Left lobe of liver (tissue), 2 donors: ENCODE measurements around the gene STUM. TPM values are rescaled to one million over a fixed set of nuclear protein-coding genes. Genes with fewer than 3 reads are reported as not detected.
"Not testable (repeated sequence)": the region's sequence is repeated elsewhere in the genome, so short reads cannot be mapped to it uniquely, and the experiment has no call there.

Experiments used
- ATAC-seq: fragments of 200-7000 bp; cut with Tn5 transposase; one replicate; pipeline ENCODE4 v1.9.1; 2020; ENCODE audit warnings: mild to moderate bottlenecking, moderate library complexity
- DNase-seq: peaks from one replicate; pipeline ENCODE4 v3.0.0-alpha.2; 2020; ENCODE audit warnings: low spot score
- total RNA-seq: library from RNA; stranded (reverse); gene quantifications from one replicate; pipeline ENCODE4 v1.2.1, GENCODE V29; 2021
- donor health status: DM: no; HTN: no; CAD: no; lungs with moderate emphysema.
- donor health status: DM: no; HTN: yes; CAD: no.

STUM gene
- total RNA-seq, 1 donor from 2014 or later: 0.03 TPM

GRCh38 chr1:226635456-226635941, 86.9 kb downstream of the STUM start:
- DNase-seq (no peak), ATAC-seq (no peak)

- no peak for DNase-seq
- no peak for ATAC-seq
Measured at GRCh38 chr1:226636847-226637096, 88.2 kb downstream of the STUM start.

GRCh38 chr1:226637147-226637935, 88.8 kb downstream of the STUM start:
- DNase-seq: no peak
- peak; percentile 70 for ATAC-seq

DNA sequence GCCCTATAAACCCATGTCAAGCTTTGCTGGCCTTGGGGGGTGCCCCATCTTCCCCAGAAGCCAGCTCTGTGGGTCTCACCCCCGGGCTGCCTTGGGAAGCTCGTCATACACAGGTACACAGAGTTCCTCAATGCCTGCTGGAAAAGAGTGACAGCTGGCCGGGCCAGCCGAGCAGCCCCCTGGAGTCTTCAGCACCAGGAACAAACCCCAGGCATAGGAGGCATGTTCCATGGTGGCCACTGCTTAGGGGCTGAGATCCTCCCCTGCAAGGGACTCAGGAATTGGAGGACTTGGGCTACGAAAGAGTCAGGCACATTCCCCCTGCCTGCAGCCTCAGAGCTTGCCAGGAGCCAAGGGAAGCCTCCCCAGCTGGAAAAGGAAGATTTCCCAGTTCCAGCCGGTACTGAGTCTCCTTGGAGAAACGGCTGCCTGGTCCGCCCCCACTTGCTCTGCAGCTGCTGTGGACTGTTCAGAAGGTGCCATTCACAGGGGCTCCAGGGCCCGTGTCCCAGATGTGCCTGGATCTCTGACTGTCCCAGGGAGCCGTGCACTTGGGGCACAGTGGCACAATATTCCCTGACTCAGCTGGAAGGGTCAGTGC, 89.5 kb downstream of the STUM start:
- no peak for ATAC-seq

DNA sequence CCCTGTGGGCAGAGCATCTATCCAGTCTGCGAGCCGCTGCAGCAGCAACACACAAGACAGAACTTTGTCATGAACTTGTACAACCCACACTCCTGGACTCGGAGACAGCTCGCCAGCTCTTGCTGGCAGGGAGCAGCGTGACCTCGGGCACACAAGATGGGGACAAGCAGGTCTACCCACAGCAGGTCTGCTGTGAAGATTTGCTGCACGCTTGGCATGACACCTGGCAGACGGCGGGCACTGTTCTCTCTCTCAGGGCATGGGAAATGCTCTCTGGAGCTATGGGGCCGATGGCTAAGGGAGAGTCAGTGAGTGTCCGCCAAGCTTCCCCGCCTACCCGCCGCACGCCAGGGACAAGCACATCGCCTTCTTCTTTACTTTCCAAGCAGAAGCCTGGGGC, 90.0 kb downstream of the STUM start:
- DNase-seq: no peak
- no peak for ATAC-seq

More for the DNA sequence above, 89.5 kb downstream of the STUM start:
- no peak for DNase-seq

DNA sequence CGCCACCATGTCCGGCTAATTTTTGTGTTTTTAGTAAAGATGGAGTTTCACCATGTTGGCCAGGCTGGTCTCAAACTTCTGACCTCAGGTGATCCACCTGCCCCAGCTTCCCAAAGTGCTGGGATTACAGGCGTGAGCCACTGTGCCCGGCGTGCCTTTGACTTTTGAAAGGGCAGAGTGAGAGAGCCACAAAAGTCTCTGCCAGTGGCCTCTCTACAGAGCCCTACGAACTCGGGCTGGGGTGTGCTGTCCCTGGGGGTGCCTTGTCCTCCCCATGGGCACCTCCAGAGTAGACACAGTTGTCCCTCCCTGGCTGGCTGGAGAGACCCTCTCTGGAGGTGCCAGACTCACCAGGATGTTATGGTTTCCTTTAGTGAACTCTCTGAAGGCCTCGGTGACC, 90.6 kb downstream of the STUM start:
- DNase-seq, ATAC-seq: not testable (repeated sequence)

DNA sequence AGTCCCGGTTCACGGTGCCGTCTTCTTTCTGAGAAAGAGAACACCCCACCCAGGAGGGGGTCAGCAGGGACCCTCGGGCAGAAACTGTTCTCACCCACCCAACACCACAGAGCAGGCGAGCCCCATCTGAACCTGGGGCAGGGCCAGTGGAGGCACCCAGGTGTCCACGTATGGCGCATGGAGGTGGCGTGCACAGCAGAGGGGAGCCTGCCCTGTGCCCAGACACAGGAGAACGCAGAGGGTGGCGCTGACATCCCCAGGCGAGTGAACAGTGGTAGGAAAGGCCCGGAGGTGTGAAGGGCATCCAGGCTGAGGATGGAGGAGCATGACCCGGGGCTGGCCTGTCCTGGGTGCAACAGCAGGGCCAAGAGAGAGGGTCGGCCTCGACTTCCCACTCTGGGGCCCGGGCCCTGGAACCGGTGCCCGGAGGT, 91.1 kb downstream of the STUM start:
- ATAC-seq (no peak), DNase-seq (no peak)

GRCh38 chr1:226640321-226641136, 92.0 kb downstream of the STUM start:
- DNase-seq (no peak), ATAC-seq (no peak)

GRCh38 chr1:226641671-226642231, 93.2 kb downstream of the STUM start:
- DNase-seq (no peak), ATAC-seq (no peak)

GRCh38 chr1:226642421-226642820, 93.9 kb downstream of the STUM start:
- ATAC-seq (no peak), DNase-seq (no peak)

GRCh38 chr1:226643177-226643576, 94.6 kb downstream of the STUM start:
- peak; percentile 37 for ATAC-seq
- no peak for DNase-seq

DNA sequence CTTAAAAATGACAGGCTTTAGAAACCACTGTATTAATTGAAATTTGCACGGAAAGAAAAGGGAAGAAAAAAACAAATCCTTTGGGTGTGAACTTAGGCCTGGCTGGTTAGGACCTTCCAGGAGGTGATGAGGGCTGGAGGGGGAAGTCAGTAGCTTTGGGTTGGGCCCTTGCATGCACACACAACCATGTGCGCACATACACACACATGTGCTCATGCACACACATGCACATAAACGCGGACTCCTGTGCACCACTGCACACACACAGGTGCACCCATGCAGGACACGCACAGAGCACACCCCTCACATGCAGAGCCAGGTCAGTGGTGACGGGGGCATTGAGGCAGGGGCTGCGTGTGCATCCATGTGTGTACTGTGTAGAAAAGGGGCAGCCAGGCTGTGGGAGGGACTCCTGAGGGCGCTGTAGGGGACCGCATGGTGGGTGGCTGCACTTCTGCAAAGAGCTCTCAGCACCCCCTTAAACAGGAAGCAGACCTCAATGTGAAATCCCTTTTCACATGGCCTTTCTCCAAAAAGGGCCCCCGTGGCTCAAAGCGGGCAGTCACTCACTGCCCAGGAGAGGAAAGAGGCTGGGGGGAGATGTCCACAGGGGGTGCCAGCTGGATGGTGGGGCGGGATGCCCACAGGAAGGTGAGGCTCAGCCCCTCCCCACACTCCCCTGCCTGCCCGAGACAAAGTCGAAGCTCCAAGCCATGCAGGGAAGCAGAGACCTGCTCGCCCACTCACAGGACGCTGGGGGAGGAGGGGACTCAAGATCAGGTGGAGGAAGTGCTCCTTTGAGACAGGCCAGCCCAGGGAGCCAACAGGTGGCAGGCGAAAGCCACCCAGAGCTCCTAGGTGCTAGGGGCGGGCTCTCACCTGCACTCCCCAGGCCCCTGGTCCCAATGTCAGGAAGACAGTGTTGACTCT, 95.3 kb downstream of the STUM start:
- DNase-seq (no peak), ATAC-seq (no peak)

DNA sequence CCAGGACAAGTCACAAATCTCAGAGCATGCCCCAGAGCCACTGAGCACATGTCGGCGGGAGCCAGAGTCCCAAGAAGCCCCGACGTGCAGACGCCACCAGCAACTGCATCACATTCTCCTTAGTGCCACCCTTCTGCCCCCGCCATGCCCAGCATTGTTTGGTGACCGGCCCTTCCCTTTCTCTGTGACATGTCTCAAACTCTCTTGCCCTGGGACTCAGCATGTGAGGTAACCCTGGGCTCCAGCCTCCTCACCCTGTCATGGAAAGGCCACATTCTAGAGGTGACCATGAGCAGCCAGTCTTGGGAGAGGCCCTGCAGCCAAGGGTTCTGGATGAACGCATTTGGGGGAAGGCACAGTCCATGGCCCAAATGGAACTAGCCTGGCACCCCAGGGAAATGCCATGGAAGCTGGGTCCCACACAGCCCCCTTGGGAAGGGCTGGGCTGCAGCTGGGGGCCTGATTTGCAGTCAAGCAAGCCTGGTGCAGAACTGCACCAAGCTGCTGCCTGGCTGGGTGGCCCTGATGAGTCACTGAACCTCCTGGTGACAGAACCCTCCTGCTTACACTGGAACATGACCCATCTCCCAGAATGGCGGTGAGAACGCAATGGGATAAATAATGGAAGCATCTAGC, 96.1 kb downstream of the STUM start:
- DNase-seq (no peak), ATAC-seq (no peak)

DNA sequence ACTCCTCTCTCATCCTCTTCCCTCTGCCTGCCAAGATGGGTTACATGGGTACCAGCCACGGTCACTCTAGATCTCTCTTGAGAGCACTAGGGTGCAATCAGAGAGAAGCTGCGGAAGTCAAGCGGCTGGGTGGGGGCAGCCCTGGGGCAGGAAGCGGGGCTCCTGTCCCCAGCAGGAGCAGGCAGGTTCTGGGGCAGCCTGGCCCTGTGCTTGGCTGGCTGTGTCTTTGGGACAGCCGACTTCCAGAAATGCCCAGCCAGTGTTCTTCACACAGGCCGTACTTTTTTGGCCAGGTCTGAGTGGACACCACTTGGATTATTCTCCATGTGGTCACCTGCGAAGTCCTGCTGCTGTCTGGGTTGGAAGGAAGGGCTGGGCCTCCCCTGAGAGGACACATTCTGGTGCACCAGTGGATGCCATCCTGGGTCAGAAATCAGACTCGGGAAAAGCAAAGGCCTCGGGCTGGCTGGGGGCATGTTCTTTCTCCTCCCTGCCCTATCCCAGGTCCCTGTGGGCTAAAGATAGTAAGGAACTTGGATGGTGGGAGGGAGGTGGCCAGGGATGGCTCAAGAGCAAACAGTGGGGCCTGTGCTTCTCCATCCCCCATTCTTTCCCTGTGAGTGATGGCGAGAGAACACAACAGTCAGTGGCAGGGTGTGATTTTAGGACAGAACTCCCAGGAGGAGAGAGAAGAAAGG, 96.9 kb downstream of the STUM start:
- ATAC-seq (no peak), DNase-seq (no peak)

- no peak for ATAC-seq
- DNase-seq: no peak
Measured at GRCh38 chr1:226646026-226646869, 97.7 kb downstream of the STUM start.

DNA sequence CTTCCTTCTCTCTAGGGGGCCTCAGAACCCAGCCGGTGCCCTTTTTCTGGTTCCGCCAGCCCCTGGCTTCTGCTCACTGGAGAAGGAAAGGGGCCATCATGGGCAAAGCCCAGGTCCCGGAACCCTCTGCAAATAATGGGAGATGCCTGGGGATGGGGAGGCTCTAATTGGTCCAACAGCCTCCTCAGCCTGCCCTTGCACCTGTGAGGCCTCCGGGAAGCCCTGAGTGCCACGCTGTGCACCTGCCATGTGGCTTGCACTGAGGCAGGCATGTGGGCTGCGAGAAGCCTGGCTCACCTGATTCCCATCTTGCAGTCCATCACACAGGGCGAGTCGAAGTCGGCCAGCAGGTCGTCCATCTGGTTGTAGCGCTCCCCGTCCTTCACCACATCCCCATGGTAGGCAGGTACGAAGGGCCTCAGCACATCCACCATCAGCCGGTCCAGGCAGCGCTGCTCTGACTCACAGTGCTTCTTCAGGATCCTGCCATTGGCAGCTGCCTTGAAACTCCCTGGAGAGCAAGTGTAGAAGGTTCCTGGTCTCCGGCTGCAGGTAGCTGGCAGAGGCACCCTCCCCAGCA, 98.4 kb downstream of the STUM start:
- ATAC-seq: no peak
- no peak for DNase-seq

DNA sequence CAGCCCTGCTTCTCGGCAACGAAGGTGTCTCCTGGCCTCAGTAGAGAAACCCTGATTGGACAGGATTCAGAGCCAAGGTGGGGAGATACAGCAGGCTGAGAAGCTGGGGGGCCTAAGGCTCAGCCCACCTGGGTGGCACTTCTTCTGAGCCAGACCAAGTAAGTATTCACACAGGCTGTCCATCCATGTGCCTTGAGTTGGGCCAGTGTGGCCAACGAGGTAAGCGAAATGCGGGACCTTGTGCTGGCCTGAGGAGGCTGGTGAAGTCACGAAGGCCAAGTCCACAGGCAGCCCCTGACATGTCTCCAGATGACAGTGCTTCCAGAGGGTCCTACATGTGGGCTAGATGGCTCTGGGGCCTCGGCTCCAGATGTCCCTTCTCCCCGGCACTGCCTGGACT, 99.2 kb downstream of the STUM start:
- DNase-seq (no peak), ATAC-seq (no peak)

GRCh38 chr1:226648421-226648820, 99.9 kb downstream of the STUM start:
- DNase-seq (no peak), ATAC-seq (no peak)
